Ovary (tissue), 9 donors: ENCODE data around the gene ZNF484. TPM values are rescaled to one million over a fixed set of nuclear protein-coding genes. Genes with fewer than 3 reads are reported as not detected.
"Not testable (repeated sequence)": the region's sequence is repeated elsewhere in the genome, so short reads cannot be mapped to it uniquely, and the experiment has no call there.

Experiments
- DNase-seq, 5 donors: peaks; one replicate each; pipeline ENCODE4 v3.0.0-alpha.2; 2019 to 2020
- H3K27ac ChIP-seq, 2 donors: fragments of 200-600 bp; one replicate each; pipeline versions ENCODE4 v1.5.1 to v1.8.0; 2019 to 2022
- H3K27me3 ChIP-seq: fragments of 200-600 bp; one replicate; pipeline ENCODE4 v1.8.0; 2022
- H3K36me3 ChIP-seq: fragments of 200-600 bp; sonication (generic); one replicate; pipeline ENCODE4 v1.5.1; 2019
- H3K4me1 ChIP-seq: one replicate; pipeline ENCODE4 v1.8.1; 2013; ENCODE audit warnings: mild to moderate bottlenecking, moderate library complexity; ENCODE audit not compliant: insufficient read depth
- H3K4me3 ChIP-seq: fragments of 200-600 bp; sonication (generic); one replicate; pipeline ENCODE4 v1.5.1; 2017
- H3K9me3 ChIP-seq, 2 donors: fragments of 200-600 bp in 1 of 2; sonication (generic) in 1 of 2; one replicate each; pipeline versions ENCODE4 v1.5.1 to v1.8.1; 2013 to 2019; ENCODE audit warnings: mild to moderate bottlenecking in 1 of 2, moderate library complexity in 1 of 2
- EP300 ChIP-seq: sonication (generic); formaldehyde crosslinking; IDR thresholded peaks from one replicate; pipeline ENCODE4 v1.6.1; 2017; ENCODE audit warnings: antibody characterized with exemption
- POLR2A ChIP-seq: fragments of 450-650 bp; IDR thresholded peaks from one replicate; pipeline ENCODE4 v1.6.1; 2017; ENCODE audit warnings: antibody characterized with exemption, mild to moderate bottlenecking, moderate library complexity
- WGBS, 3 donors: extraction: QIAGEN DNeasy Blood & Tissue Kit in 1 of 3; methylation state at CpG; one replicate each; pipeline versions ENCODE4 v1.1.5 to v1.1.7; 2013 to 2017; 5-methylcytosine and 5-hydroxymethylcytosine counted together
- intact Hi-C, 4 donors: fragments of 100-400 bp; cut with DNase I; formaldehyde crosslinking; loops; one replicate each; pipeline versions ENCODE4 v1.11.0 to v1.15.1; 2022 to 2023
- polyA plus RNA-seq, 2 donors: library from polyadenylated mRNA; stranded (reverse); fragments of 200-250 nt in 1 of 2; fragments of 350-450 nt in 1 of 2; fragmentation: Illumina TruSeq in 1 of 2; extraction: RNeasy Lipid Tissue Mini Kit (QIAGEN cat#74804) in 1 of 2; gene quantifications; one replicate each; pipeline ENCODE4 v1.2.3, GENCODE V29; 2013 to 2014
- total RNA-seq, 7 donors: library from RNA; depleted of rRNA in 2 of 7; stranded (reverse); fragments of >200 nt in 2 of 7; fragmentation: NEBNext Ultra II Directional in 3 of 7; extraction: Animal tissue kit (Norgen Biotek cat#: 25700) in 3 of 7; gene quantifications; one replicate each; pipeline versions ENCODE4 v1.1.0 to v1.2.4, GENCODE V29; 2016 to 2023
- TF ChIP-seq, protein P1 (sequence below), 3 donors: fragments of 450-650 bp in 2 of 3; fragments of 200-600 bp in 1 of 3; IDR thresholded peaks; one replicate each; pipeline versions ENCODE4 v1.5.1 to v1.8.0; 2016 to 2022; ENCODE audit warnings: antibody characterized with exemption in 3 of 3, mild to moderate bottlenecking in 1 of 3
- donor health status: DM: no; HTN: no; CAD: no; lungs with moderate emphysema.
- donor health status: DM: no; HTN: no; CAD: no.
- donor health status: Bipolar disorder and iron deficiency.
- donor health status: DM: yes; HTN: yes; CAD: no.
- donor health status: DM: no; HTN: no; CAD: no.
- donor health status: DM: yes; HTN: yes; CAD: no.

Gene ZNF484
- total and polyA plus RNA-seq, 9 donors = 2.7 to 16.9 (median 10.6) TPM

DNA sequence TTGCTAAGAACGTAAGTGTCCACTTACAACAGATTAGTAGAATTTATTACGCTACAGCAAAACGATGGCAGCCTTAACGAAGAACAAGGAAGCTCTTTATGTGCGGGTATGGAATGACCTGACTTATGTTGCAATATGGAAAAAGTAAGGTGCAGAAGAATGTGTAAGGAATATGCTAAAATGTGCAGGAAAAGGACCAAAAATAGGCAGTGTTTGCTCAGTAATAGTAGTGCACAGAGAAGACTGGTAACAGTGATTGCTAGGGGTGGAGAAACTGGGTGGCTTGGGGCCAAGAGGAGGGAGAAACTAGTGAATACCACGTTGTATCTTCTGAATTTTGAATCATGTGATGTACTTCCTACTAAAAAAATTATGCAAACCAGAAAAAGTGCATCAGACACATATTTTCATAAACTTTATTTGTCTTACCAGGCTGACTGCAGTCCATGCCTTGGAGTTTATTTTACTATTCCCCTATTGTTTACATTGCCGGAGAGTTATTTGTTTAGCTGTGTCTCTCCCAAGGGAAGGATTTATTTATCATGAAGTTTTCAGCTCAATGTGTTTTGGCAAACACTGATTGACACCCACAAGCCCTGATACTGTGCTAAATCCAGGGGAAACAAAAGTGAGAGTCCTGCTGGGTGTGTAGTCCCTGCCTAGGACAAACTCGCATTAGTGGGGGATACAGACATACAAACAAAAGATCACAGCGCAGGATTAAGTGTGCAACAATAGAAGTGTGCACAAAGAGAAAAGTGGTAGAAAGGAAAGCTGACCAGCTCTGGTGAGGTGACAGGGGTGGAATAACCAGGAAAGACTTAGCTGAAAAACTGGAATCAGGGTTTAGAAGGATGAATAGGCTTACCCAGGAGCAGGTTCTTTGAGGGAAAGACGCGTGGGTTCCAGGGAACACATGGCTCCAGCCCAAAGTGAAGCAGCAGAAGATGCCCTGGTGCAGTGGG is 34.0 kb upstream of the ZNF484 start:
- intact Hi-C loops = no loop called here
- no peak for DNase-seq
- H3K27ac ChIP-seq = no peak overlapping the region
- peaks cover 1% of the 10 kb centered on the region for H3K4me1 ChIP-seq
- TF ChIP-seq POLR2A (no peak), EP300 (no peak)
- TF ChIP-seq, protein P1, sequence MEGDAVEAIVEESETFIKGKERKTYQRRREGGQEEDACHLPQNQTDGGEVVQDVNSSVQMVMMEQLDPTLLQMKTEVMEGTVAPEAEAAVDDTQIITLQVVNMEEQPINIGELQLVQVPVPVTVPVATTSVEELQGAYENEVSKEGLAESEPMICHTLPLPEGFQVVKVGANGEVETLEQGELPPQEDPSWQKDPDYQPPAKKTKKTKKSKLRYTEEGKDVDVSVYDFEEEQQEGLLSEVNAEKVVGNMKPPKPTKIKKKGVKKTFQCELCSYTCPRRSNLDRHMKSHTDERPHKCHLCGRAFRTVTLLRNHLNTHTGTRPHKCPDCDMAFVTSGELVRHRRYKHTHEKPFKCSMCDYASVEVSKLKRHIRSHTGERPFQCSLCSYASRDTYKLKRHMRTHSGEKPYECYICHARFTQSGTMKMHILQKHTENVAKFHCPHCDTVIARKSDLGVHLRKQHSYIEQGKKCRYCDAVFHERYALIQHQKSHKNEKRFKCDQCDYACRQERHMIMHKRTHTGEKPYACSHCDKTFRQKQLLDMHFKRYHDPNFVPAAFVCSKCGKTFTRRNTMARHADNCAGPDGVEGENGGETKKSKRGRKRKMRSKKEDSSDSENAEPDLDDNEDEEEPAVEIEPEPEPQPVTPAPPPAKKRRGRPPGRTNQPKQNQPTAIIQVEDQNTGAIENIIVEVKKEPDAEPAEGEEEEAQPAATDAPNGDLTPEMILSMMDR (IDR thresholded peaks at IDR 0.05) = no peak
- H3K36me3 ChIP-seq = no peaks in the 10 kb centered on the region
- no peaks in the 10 kb centered on the region for H3K27me3 ChIP-seq
- H3K9me3 ChIP-seq = no peaks in the 10 kb centered on the region
- WGBS, 3 donors = 21 to 34% (median 27%) methylated on average over 11 of the region's 11 CpGs
- no peak overlapping the region for H3K4me3 ChIP-seq

DNA sequence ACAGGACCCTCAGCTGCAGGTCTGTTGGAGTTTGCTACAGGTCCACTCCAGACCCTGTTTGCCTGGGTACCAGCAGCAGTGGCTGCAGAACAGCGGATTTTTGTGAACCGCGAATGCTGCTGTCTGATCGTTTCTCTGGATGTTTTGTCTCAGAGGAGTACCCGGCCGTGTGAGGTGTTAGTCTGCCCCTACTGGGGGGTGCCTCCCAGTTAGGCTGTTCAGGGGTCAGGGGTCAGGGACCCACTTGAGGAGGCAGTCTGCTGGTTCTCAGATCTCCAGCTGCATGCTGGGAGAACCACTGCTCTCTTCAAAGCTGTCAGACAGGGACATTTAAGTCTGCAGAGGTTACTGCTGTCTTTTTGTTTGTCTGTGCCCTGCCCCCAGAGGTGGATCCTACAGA is 27.3 kb upstream of the ZNF484 start:
- intact Hi-C loops, H3K36me3 ChIP-seq, H3K27me3 ChIP-seq, H3K4me3 ChIP-seq, H3K9me3 ChIP-seq, H3K27ac ChIP-seq, H3K4me1 ChIP-seq, DNase-seq: not testable (repeated sequence)
- 54 to 66% (median 64%) methylated on average over 6 of the region's 6 CpGs for WGBS, 3 donors

DNA sequence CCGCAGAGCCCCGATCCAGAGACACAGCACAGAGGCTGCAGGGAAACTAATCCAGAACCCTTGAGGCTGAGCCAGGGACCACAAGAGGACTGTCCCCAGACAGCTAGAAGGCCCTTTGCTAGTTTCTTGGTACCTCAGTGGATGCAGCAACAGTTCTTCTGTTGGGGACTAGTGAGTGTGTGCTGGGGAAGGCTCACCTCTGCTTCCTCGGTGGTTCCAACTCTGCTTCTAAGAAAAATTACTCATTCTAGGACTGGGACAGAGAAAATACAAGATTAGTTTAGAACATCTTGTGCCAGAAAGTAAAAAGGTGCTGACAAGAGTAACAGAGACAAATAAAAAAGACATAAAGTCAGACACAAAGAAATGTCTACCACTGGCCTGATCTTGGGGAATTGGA is 19.5 kb upstream of the ZNF484 start:
- intact Hi-C loops = no loop called here
- Histone ChIP-seq H3K4me1 (no peaks in the 10 kb centered on the region), H3K27me3 (no peaks in the 10 kb centered on the region), H3K9me3 (no peaks in the 10 kb centered on the region), H3K4me3 (no peak overlapping the region), H3K36me3 (no peaks in the 10 kb centered on the region), H3K27ac (no peak overlapping the region)
- no peak for DNase-seq
- TF ChIP-seq, protein P1 (IDR thresholded peaks at IDR 0.05) = no peak
- TF ChIP-seq POLR2A (no peak), EP300 (no peak)
- WGBS, 3 donors = 90 to 93% (median 92%) methylated on average over 3 of the region's 3 CpGs

DNA sequence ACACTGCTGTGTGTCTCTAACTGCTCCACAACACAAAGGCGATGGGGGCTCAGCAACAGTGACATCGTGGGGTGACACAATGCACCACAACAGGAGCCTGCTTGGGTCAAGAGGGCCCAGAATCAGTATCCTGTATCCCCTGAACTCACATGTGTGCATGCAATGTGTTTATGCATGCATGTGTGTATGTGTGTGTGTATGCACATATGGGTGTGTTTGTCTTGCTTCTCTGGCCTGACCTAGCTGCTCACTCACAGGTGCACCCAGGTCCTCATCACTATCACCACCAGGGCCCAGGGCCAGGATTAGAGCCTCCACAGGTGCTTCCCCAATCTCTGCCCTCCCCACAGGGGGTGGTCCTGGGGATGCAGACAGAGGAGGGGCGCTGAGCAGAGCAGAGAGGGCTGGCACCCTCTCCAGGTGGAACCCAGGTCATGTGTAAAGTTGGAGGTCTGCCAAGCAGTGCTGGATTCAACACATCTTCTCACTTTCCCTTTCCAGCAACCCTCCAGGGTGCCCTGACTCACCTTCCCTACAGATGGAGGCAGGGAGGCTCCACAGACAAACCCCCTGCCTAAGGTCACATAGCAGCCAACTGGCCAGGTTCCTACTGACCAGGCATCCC is 18.1 kb upstream of the ZNF484 start:
- TF ChIP-seq POLR2A = no peak
- no peak for TF ChIP-seq EP300
- TF ChIP-seq, protein P1 (IDR thresholded peaks at IDR 0.05) = no peak
- Histone ChIP-seq H3K27me3 (no peaks in the 10 kb centered on the region), H3K27ac (no peak overlapping the region), H3K9me3 (no peaks in the 10 kb centered on the region), H3K36me3 (no peaks in the 10 kb centered on the region), H3K4me3 (no peak overlapping the region), H3K4me1 (no peaks in the 10 kb centered on the region)
- 90 to 93% (median 93%) methylated on average over 3 of the region's 3 CpGs for WGBS, 3 donors
- intact Hi-C loops = no loop called here
- DNase-seq = no peak
